HG03354 (cell line): ENCODE measurements around the gene EFNA1.

Experiments
- ATAC-seq: cut with Tn5 transposase; IDR thresholded peaks from one replicate; pipeline ENCODE4 v1.9.1; 2021; ENCODE audit warnings: mild to moderate bottlenecking; ENCODE audit not compliant: unreplicated experiment, poor library complexity, severe bottlenecking

The EFNA1 gene

GRCh38 chr1:155120253-155120652 lies 7.4 kb upstream of the EFNA1 start:
- no peak for ATAC-seq

GRCh38 chr1:155121249-155121648 lies 6.4 kb upstream of the EFNA1 start:
- ATAC-seq = no peak

- no peak for ATAC-seq
Measured at GRCh38 chr1:155122308-155122707, 5.4 kb upstream of the EFNA1 start.

- no peak for ATAC-seq
Measured at GRCh38 chr1:155123801-155124200, 3.9 kb upstream of the EFNA1 start.

GRCh38 chr1:155124503-155125463 lies 2.9 kb upstream of the EFNA1 start:
- ATAC-seq = no peak

- no peak for ATAC-seq
Measured at GRCh38 chr1:155125511-155125945, 2.1 kb upstream of the EFNA1 start.

- ATAC-seq = no peak
Measured at GRCh38 chr1:155125946-155126555, 1.6 kb upstream of the EFNA1 start.

- ATAC-seq = no peak
Measured at GRCh38 chr1:155126556-155127104, 1.0 kb upstream of the EFNA1 start.

- no peak for ATAC-seq
Measured at GRCh38 chr1:155127967-155128754, 485 bp downstream of the EFNA1 start.

GRCh38 chr1:155128755-155129473 lies 1.2 kb downstream of the EFNA1 start:
- no peak for ATAC-seq

GRCh38 chr1:155130272-155131006 lies 2.8 kb downstream of the EFNA1 start:
- ATAC-seq = no peak

- no peak for ATAC-seq
Measured at GRCh38 chr1:155131285-155131684, 3.6 kb downstream of the EFNA1 start.

GRCh38 chr1:155131856-155132255 lies 4.2 kb downstream of the EFNA1 start:
- no peak for ATAC-seq

GRCh38 chr1:155133799-155134281 lies 6.2 kb downstream of the EFNA1 start:
- ATAC-seq = no peak

GRCh38 chr1:155134322-155134721 lies 6.6 kb downstream of the EFNA1 start:
- no peak for ATAC-seq

- ATAC-seq = peak; percentile 19
Measured at GRCh38 chr1:155134880-155135414, 7.3 kb downstream of the EFNA1 start.

GRCh38 chr1:155135415-155136028 lies 7.8 kb downstream of the EFNA1 start, which contains the start of gene SLC50A1:
Gene SLC50A1, plus strand, starts transcription at chr1:155135852. Its CDS starts 60 bp downstream, at chr1:155135912.
- ATAC-seq = peak; percentile 76

- ATAC-seq = no peak
Measured at GRCh38 chr1:155136748-155137147, 9.1 kb downstream of the EFNA1 start.
